Neural progenitor cell (in vitro differentiated cells): Measurements from ENCODE around the gene TAS2R41. TPM values are rescaled to one million over a fixed set of nuclear protein-coding genes. Genes with fewer than 3 reads are reported as not detected.

Experiments used
- DNase-seq: peaks from one replicate; pipeline ENCODE4 v3.0.0-alpha.2; 2016; ENCODE audit warnings: low spot score
- H2AFZ ChIP-seq: fragments of 200-600 bp; sonication (generic); replicated peaks from 2 replicates; pipeline ENCODE4 v1.6.1; 2016; ENCODE audit warnings: antibody characterized with exemption
- H3F3A ChIP-seq: fragments of 200-600 bp; sonication (generic); 2 replicates; pipeline ENCODE4 v1.6.1; 2016; ENCODE audit warnings: antibody characterized with exemption, low read depth
- H3K27ac ChIP-seq: fragments of 200-600 bp; sonication (generic); 2 replicates; pipeline ENCODE4 v1.5.1; 2016; ENCODE audit warnings: mild to moderate bottlenecking
- H3K27me3 ChIP-seq: fragments of 200-600 bp; sonication (generic); 2 replicates; pipeline ENCODE4 v1.6.1; 2016; ENCODE audit warnings: mild to moderate bottlenecking, moderate library complexity
- H3K36me3 ChIP-seq: fragments of 200-600 bp; sonication (generic); 2 replicates; pipeline ENCODE4 v1.5.1; 2016
- H3K4me1 ChIP-seq: fragments of 200-600 bp; sonication (generic); 2 replicates; pipeline ENCODE4 v1.6.1; 2016; ENCODE audit warnings: mixed run types
- H3K4me2 ChIP-seq: fragments of 200-600 bp; sonication (generic); 2 replicates; pipeline ENCODE4 v1.6.1; 2016
- H3K4me3 ChIP-seq: fragments of 200-600 bp; sonication (generic); 2 replicates; pipeline ENCODE4 v1.5.1; 2016
- H3K79me2 ChIP-seq: fragments of 200-600 bp; sonication (generic); 2 replicates; pipeline ENCODE4 v1.6.1; 2016; ENCODE audit warnings: low read depth
- H3K9ac ChIP-seq: fragments of 200-600 bp; sonication (generic); 2 replicates; pipeline ENCODE4 v1.6.1; 2016
- H3K9me3 ChIP-seq: fragments of 200-600 bp; sonication (generic); 2 replicates; pipeline ENCODE4 v1.5.1; 2016; ENCODE audit warnings: low read depth
- H4K20me1 ChIP-seq: fragments of 200-600 bp; sonication (generic); 2 replicates; pipeline ENCODE4 v1.6.1; 2016; ENCODE audit warnings: low read depth
- H3K27ac Mint-ChIP-seq: 3 replicates; pipeline ENCODE4 v1.8.0; 2021; ENCODE audit warnings: mixed read lengths
- H3K27me3 Mint-ChIP-seq: 2 replicates; pipeline ENCODE4 v1.8.0; 2022; ENCODE audit warnings: low read depth, mild to moderate bottlenecking, inconsistent platforms, moderate library complexity, mixed read lengths; ENCODE audit not compliant: insufficient read depth
- H3K36me3 Mint-ChIP-seq: 3 replicates; pipeline ENCODE4 v1.8.0; 2021; ENCODE audit warnings: mixed read lengths
- H3K4me1 Mint-ChIP-seq: 3 replicates; pipeline ENCODE4 v1.8.0; 2021; ENCODE audit warnings: mixed read lengths
- H3K4me3 Mint-ChIP-seq: 3 replicates; pipeline ENCODE4 v1.8.0; 2021; ENCODE audit warnings: mild to moderate bottlenecking, moderate library complexity, mixed read lengths
- H3K9me3 Mint-ChIP-seq: 3 replicates; pipeline ENCODE4 v1.8.0; 2020; ENCODE audit warnings: mixed read lengths
- CTCF ChIP-seq: fragments of 200-600 bp; sonication (generic); IDR thresholded peaks from 2 replicates; pipeline ENCODE4 v1.5.1; 2017; ENCODE audit warnings: antibody characterized with exemption, mild to moderate bottlenecking
- EZH2 ChIP-seq: fragments of 200-600 bp; sonication (generic); IDR thresholded peaks from 2 replicates; pipeline ENCODE4 v1.6.1; 2017; ENCODE audit warnings: antibody characterized with exemption, mild to moderate bottlenecking, moderate library complexity
- EZH2phosphoT487 ChIP-seq: fragments of 200-600 bp; sonication (generic); IDR thresholded peaks from 2 replicates; pipeline ENCODE4 v1.6.1; 2017; ENCODE audit warnings: antibody characterized with exemption
- total RNA-seq: library from RNA; depleted of rRNA; stranded (reverse); fragments of >200 nt; gene quantifications from 2 replicates; pipeline ENCODE4 v1.2.3, GENCODE V29; 2015; ENCODE audit warnings: low replicate concordance

Gene TAS2R41
- total RNA-seq, 1 donor from 2014 or later: not detected

- peaks cover 4% of the 10 kb centered on the region for H3K27me3 Mint-ChIP-seq
- H4K20me1 ChIP-seq: no peaks in the 10 kb centered on the region
- no peaks in the 10 kb centered on the region for H3K79me2 ChIP-seq
- H3K9me3 ChIP-seq: no peaks in the 10 kb centered on the region
- H2AFZ ChIP-seq: no peak overlapping the region
- H3K4me2 ChIP-seq: no peak overlapping the region
- no peak overlapping the region for H3K9ac ChIP-seq
- H3K4me3 Mint-ChIP-seq: no peak overlapping the region
- no peaks in the 10 kb centered on the region for H3K36me3 ChIP-seq
- DNase-seq: no peak
- no peaks in the 10 kb centered on the region for H3F3A ChIP-seq
- no peaks in the 10 kb centered on the region for H3K27me3 ChIP-seq
- H3K9me3 Mint-ChIP-seq: peaks cover 14% of the 10 kb centered on the region
- H3K27ac Mint-ChIP-seq: no peak overlapping the region
- no peak overlapping the region for H3K4me3 ChIP-seq
- H3K36me3 Mint-ChIP-seq: no peaks in the 10 kb centered on the region
- H3K4me1 Mint-ChIP-seq: peaks cover 31% of the 10 kb centered on the region
- H3K4me1 ChIP-seq: no peaks in the 10 kb centered on the region
- TF ChIP-seq EZH2phosphoT487 (no peak), EZH2 (no peak), CTCF (no peak)
- H3K27ac ChIP-seq: no peak overlapping the region
These were observed 21.7 kb upstream of the TAS2R41 start for GRCh38 chr7:143455942-143456341.

- H3K4me3 ChIP-seq: no peak overlapping the region
- no peaks in the 10 kb centered on the region for H3K4me1 ChIP-seq
- Mint-ChIP-seq H3K27ac (no peak overlapping the region), H3K36me3 (no peaks in the 10 kb centered on the region), H3K9me3 (peaks cover 11% of the 10 kb centered on the region), H3K4me3 (no peak overlapping the region), H3K4me1 (peaks cover 30% of the 10 kb centered on the region), H3K27me3 (peaks cover 4% of the 10 kb centered on the region)
- no peaks in the 10 kb centered on the region for H3K9me3 ChIP-seq
- DNase-seq: no peak
- no peak overlapping the region for H3K27ac ChIP-seq
- H3K79me2 ChIP-seq: no peaks in the 10 kb centered on the region
- H4K20me1 ChIP-seq: no peaks in the 10 kb centered on the region
- H3K36me3 ChIP-seq: no peaks in the 10 kb centered on the region
- H3F3A ChIP-seq: no peaks in the 10 kb centered on the region
- no peak overlapping the region for H2AFZ ChIP-seq
- H3K9ac ChIP-seq: no peak overlapping the region
- H3K27me3 ChIP-seq: no peaks in the 10 kb centered on the region
- H3K4me2 ChIP-seq: no peak overlapping the region
- TF ChIP-seq EZH2: no peak
- TF ChIP-seq CTCF: no peak
- TF ChIP-seq EZH2phosphoT487: no peak
These were observed 20.5 kb upstream of the TAS2R41 start for GRCh38 chr7:143456992-143457793.

- Histone ChIP-seq H3K27me3 (no peaks in the 10 kb centered on the region), H3K27ac (no peak overlapping the region), H2AFZ (no peak overlapping the region), H3K4me1 (peaks cover under 1% of the 10 kb centered on the region), H4K20me1 (no peaks in the 10 kb centered on the region), H3K4me3 (no peak overlapping the region), H3K9me3 (no peaks in the 10 kb centered on the region), H3K4me2 (no peak overlapping the region), H3K36me3 (no peaks in the 10 kb centered on the region), H3F3A (no peaks in the 10 kb centered on the region), H3K9ac (no peak overlapping the region), H3K79me2 (no peaks in the 10 kb centered on the region)
- Mint-ChIP-seq H3K27me3 (peaks cover 2% of the 10 kb centered on the region), H3K4me3 (no peak overlapping the region), H3K36me3 (no peaks in the 10 kb centered on the region), H3K27ac (no peak overlapping the region), H3K4me1 (peaks cover 19% of the 10 kb centered on the region), H3K9me3 (peaks cover 17% of the 10 kb centered on the region)
- no peak for TF ChIP-seq EZH2
- no peak for TF ChIP-seq CTCF
- TF ChIP-seq EZH2phosphoT487: no peak
- DNase-seq: no peak
These were observed 19.4 kb upstream of the TAS2R41 start for GRCh38 chr7:143458263-143458662.
